GM18873 (cell line): ENCODE measurements around the gene AOPEP.

ENCODE experiments used
- ATAC-seq: cut with Tn5 transposase; IDR thresholded peaks from one replicate; pipeline ENCODE4 v1.9.1; 2021; ENCODE audit warnings: mild to moderate bottlenecking, moderate library complexity, moderate number of reproducible peaks; ENCODE audit not compliant: unreplicated experiment, low FRiP score

Gene AOPEP

GRCh38 chr9:94881454-94881853 lies 155.0 kb downstream of the AOPEP start:
- ATAC-seq, result no peak

GRCh38 chr9:94881940-94882339 lies 155.4 kb downstream of the AOPEP start:
- no peak for ATAC-seq

GRCh38 chr9:94882966-94883641 lies 156.6 kb downstream of the AOPEP start:
- no peak for ATAC-seq

GRCh38 chr9:94885854-94886447 lies 159.5 kb downstream of the AOPEP start:
- no peak for ATAC-seq

- ATAC-seq, result no peak
Observed at GRCh38 chr9:94887721-94888120, 161.2 kb downstream of the AOPEP start.

- ATAC-seq, result no peak
Observed at GRCh38 chr9:94888775-94889174, 162.3 kb downstream of the AOPEP start.

- ATAC-seq, result no peak
Observed at GRCh38 chr9:94889628-94890027, 163.1 kb downstream of the AOPEP start.

GRCh38 chr9:94891183-94891582 lies 164.7 kb downstream of the AOPEP start:
- no peak for ATAC-seq

GRCh38 chr9:94892675-94893074 lies 166.2 kb downstream of the AOPEP start:
- ATAC-seq, result no peak

- ATAC-seq, result no peak
Observed at GRCh38 chr9:94894094-94894699, 167.7 kb downstream of the AOPEP start.

GRCh38 chr9:94895668-94896067 lies 169.2 kb downstream of the AOPEP start:
- no peak for ATAC-seq

- no peak for ATAC-seq
Observed at GRCh38 chr9:94896512-94896911, 170.0 kb downstream of the AOPEP start.

- ATAC-seq, result no peak
Observed at GRCh38 chr9:94899464-94900221, 173.1 kb downstream of the AOPEP start.

GRCh38 chr9:94900222-94901018 lies 173.9 kb downstream of the AOPEP start:
- ATAC-seq, result no peak

- no peak for ATAC-seq
Observed at GRCh38 chr9:94901019-94901363, 174.5 kb downstream of the AOPEP start.

- ATAC-seq, result no peak
Observed at GRCh38 chr9:94903961-94904421, 177.5 kb downstream of the AOPEP start.

GRCh38 chr9:94904806-94905205 lies 178.3 kb downstream of the AOPEP start:
- no peak for ATAC-seq

GRCh38 chr9:94905606-94906005 lies 179.1 kb downstream of the AOPEP start:
- no peak for ATAC-seq

GRCh38 chr9:94906181-94906580 lies 179.7 kb downstream of the AOPEP start:
- ATAC-seq, result no peak

- no peak for ATAC-seq
Observed at GRCh38 chr9:94906713-94907112, 180.2 kb downstream of the AOPEP start.
